Smooth muscle cell of the pulmonary artery (primary cell): ENCODE measurements around the gene PCBP2. TPM values are rescaled to one million over a fixed set of nuclear protein-coding genes. Genes with fewer than 3 reads are reported as not detected.

ENCODE experiments used
- total RNA-seq: library from RNA; depleted of rRNA; stranded (reverse); fragments of >200 nt; gene quantifications from 2 replicates; pipeline ENCODE4 v1.2.3, GENCODE V29; 2014

The PCBP2 gene
- total RNA-seq, result 410 and 411 TPM in 2 replicates

DNA sequence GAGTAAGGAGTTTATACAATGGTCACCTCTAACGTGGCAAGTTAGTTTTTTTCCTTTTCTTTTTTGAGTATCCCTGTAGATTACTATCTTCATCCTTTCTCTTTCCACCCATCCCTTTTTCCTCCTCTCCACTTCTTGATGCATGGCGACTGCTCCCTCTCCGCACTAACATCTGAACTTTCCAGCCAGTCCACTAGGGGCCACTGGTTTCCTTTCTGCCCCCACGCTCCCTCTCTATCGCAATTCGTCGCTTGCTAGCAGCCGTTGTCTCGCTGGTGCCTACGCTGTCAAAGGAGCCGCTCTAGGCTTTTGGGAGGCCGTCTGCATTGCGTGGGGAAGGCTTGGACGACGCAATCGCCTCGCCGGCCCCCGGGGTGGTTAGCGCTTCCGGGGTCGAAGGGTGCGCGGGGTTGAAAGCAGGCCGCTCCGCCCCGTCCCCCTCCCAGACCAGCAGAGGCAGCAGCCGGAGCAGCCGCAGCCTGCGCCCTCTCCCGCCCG lies at the start of gene PCBP2:
Gene PCBP2, plus strand, starts transcription at position 442 of the 498 bp plus-strand sequence. CDS start 2,699 bp downstream, outside the sequence.

DNA sequence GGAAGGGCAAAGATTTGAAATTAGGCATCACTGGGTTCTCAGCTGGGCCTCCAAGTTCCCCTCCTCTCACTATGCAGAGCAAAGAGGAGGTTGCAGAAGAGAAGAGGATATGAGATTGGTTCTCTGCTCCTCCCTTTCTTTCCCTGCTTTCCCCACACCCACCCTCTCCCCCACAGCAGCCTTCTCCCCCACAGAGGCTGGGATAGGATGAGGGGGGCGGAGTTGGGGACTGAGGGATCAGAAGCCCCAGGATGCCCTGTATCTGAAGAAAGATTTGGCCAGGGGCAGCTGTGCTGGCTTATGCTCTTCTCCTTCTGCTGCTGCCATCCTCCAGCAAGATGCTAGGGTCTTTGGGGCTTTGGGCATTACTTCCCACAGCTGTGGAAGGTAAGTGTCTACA lies 28.3 kb upstream of the PCBP2 start, which contains the start of gene AMHR2:
Gene AMHR2, plus strand, starts transcription at position 259 of the 400 bp plus-strand sequence. Its CDS starts 80 bp downstream, at position 339.

DNA sequence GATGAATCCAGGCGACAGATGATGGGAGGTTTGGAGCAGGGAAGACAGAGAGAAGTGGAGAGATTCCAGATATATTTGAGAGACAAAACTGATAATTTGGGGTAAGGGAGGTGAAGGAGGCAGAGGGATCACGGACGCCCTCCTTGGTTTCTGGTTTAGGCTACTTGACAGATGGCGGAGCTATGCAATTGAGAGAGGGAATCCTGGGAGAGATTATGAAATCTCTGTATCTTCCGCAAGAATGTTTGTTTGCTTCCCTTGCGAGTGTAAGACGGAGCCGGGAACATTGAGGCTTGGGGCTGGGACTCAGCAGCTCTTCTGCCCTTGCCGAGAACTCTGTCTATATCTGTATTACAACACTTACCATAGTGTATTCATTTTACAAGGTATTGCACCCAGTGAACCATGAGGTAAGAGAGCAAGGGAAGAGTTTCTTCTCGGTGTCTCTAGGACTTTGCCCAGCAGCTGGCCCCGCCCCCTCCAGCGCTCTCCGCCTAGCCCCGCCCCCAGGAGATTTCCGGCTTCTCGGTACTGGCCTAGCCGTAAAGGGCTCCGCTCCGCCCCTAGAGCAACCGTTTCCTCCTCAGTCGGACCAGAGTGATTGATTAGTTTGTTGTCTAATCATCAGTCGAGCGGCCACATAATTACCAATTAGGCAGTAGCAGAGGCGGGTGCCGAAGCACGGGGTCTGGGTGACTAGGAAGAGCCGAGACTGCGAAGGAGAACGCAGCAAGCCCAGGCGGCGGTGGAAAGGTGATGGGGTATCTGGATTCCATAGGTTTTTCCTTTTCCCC lies 10.7 kb upstream of the PCBP2 start, which contains the start of gene PRR13:
Gene PRR13, plus strand, starts transcription at position 695 of the 794 bp plus-strand sequence. CDS start 981 bp downstream, outside the sequence.

DNA sequence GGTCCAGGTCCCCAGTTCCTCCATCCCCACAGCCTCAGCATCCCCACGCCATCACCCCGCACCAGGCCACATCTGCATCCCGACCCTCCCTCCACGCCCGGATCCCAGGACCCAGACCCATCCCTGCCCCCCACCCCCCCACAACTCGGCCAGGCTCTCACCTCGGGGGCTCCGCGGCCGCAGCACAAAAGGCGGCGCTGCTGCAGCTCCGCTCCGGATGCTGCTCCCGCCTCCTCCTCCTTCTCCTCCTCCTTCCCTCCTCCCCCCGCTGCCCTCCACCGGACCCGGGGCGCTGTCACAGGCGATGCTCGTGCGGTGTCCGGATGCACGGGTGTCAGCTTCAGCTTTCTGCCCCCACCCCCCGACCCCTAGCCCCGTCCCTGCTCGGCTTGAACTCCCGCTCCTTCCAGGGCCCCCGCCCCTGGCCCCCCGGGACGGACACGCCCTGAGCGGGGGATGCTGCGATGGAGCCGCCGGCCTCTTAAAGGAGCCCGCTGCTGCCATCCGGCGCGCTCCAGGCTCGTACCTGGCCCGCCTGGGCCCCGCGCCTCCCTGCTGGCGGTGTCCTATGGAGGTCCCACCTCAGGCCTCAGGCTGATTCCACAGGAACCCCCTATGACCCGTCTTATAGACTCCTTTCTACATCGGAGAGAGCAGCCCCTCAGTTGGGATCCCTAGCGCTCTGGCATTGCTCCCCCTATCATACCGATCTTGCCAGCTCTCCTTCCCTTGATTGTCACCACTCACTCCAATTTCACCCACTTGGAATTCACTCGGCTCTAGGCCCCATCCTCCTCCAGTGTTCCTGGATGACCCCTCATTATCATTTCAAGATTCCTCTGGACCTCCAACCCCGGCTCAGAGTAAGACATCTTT lies 47.6 kb downstream of the PCBP2 start, which contains the start of gene MAP3K12:
Gene MAP3K12, minus strand, starts transcription at position 193 of the 876 bp plus-strand sequence. CDS start 12,067 bp downstream, outside the sequence.

DNA sequence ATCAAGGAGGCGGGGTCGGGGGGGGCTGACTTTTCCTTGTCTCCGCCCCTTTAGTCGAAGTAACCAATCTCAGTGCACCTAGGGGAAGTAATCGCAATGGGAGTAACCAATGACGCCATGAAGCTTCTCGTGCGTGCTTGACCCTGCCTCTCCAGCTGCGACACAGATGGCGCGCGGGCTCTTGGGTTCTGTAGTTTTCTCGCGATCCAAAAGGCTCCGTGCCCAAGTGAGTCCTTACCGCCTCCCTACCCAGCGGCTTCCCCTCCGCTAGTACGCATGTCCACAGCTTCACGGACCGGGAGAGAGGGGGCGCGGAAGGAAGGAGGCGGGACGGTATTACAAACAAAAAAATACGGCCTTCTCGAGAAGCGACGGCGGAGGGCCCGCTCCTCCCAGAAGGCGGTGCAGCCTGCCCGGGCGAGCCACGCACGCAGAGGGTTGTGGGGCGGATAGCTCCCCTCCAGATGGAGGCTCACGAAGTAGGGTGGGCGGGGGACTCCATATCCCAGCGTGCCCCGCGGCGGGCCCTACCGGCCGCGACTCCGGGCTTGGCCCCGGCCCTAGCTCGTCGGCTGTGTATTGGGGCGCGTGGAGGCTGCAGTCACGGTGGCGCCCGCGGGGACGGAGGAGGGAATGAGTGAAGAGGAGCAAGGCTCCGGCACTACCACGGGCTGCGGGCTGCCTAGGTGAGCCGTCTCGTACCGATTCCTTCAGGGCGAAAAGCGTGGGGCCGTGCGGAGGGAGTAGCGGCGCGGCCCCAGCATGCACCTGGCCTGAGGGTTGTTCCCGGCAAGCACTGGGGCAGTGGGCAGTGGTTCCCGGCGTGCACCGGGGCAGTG lies 49.1 kb downstream of the PCBP2 start, which contains the start of gene TARBP2:
Gene TARBP2, plus strand, starts transcription at position 508 of the 839 bp plus-strand sequence. Its CDS starts 126 bp downstream, at position 634.

DNA sequence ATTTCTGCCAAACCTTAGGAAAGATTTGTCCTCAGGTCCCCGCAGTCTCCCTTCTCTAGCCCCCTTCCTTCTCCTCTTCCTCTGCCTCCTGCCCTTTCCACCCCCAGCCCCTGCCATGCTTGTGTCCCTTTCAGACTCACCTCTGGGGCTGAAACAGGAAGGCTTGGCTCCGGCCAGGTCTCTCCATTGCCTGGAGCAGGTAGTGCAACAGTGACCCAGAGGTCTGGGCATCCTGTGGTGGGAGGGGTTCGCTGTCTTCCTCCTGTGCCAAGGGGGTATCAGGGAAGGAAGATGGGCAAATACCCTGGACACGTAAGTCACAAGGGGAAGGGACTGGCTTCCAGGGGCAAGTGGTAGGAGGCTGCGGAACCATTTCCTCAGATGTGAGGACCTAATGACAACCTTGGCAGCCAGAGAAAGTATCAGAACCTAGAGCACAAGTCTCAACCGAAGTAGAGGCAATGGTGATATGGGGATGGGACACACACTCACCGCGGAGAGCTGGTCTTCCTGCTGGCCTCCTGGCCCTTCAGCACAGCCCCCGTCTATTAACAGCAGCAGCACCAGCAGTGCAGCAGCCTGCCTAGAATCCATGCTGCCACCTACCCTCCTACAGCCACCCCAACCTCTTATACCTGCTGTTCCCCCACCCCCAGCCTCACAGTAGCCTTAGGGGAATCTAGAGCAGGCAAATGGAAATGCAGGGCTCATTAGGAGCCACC lies 55.1 kb downstream of the PCBP2 start, which contains the start of gene NPFF:
Gene NPFF, minus strand, starts transcription at position 604 of the 722 bp plus-strand sequence. Its CDS starts 10 bp downstream, at position 594.

Other genes with a start within 250 kb of the PCBP2 start
- 0.40 and 0.52 TPM in 2 replicates for gene ITGB7, start 244.9 kb upstream of the PCBP2 start, total RNA-seq
- gene RARG, start 219.9 kb upstream of the PCBP2 start, total RNA-seq, result 40.9 and 47.0 TPM in 2 replicates
- 2.3 and 2.6 TPM in 2 replicates for gene ESPL1, start 183.8 kb upstream of the PCBP2 start, total RNA-seq
- 311 and 472 TPM in 2 replicates for gene PFDN5, start 156.6 kb upstream of the PCBP2 start, total RNA-seq
- gene MYG1, start 152.4 kb upstream of the PCBP2 start, total RNA-seq, result 32.3 and 40.7 TPM in 2 replicates
- 36.3 and 42.9 TPM in 2 replicates for gene AAAS, start 130.5 kb upstream of the PCBP2 start, total RNA-seq
- gene SP7, start 115.7 kb upstream of the PCBP2 start, total RNA-seq, result not detected in 2 replicates
- gene SP1, start 71.9 kb upstream of the PCBP2 start, total RNA-seq, result 36.0 and 38.2 TPM in 2 replicates
- gene AMHR2, start 28.2 kb upstream of the PCBP2 start, total RNA-seq, result not detected in 2 replicates
- gene PRR13, start 10.4 kb upstream of the PCBP2 start, total RNA-seq, result 24.2 and 30.9 TPM in 2 replicates
- 34.2 and 44.7 TPM in 2 replicates for gene MAP3K12, start 47.4 kb downstream of the PCBP2 start, total RNA-seq
- gene TARBP2, start 49.2 kb downstream of the PCBP2 start, total RNA-seq, result 32.9 and 33.8 TPM in 2 replicates
- gene NPFF, start 55.4 kb downstream of the PCBP2 start, total RNA-seq, result not detected in 2 replicates
- gene ATF7, start 174.3 kb downstream of the PCBP2 start, total RNA-seq, result 11.4 and 13.2 TPM in 2 replicates
- gene ATP5MC2, start 224.0 kb downstream of the PCBP2 start, total RNA-seq, result 103 and 107 TPM in 2 replicates